Prostate gland (tissue), 2 donors: ENCODE data around the gene CACNA1F.

Source experiments
- POLR2A ChIP-seq: fragments of 450-650 bp; IDR thresholded peaks from one replicate; pipeline ENCODE4 v1.6.1; 2016; ENCODE audit warnings: antibody characterized with exemption, mild to moderate bottlenecking
- TF ChIP-seq, protein P1 (sequence below), 4 experiments: fragments of 200-600 bp in 2 of 4; fragments of 450-650 bp in 2 of 4; sonication (generic) in 2 of 4; IDR thresholded peaks; 1 replicate in 3 of 4; 2 replicates in 1 of 4; pipeline ENCODE4 v1.5.1; 2016 to 2019; ENCODE audit warnings: antibody characterized with exemption in 4 of 4, mild to moderate bottlenecking in 2 of 4, moderate library complexity in 2 of 4

GRCh38 chrX:49243166-49243565 is 10.0 kb upstream of the CACNA1F start:
- TF ChIP-seq, protein P1, sequence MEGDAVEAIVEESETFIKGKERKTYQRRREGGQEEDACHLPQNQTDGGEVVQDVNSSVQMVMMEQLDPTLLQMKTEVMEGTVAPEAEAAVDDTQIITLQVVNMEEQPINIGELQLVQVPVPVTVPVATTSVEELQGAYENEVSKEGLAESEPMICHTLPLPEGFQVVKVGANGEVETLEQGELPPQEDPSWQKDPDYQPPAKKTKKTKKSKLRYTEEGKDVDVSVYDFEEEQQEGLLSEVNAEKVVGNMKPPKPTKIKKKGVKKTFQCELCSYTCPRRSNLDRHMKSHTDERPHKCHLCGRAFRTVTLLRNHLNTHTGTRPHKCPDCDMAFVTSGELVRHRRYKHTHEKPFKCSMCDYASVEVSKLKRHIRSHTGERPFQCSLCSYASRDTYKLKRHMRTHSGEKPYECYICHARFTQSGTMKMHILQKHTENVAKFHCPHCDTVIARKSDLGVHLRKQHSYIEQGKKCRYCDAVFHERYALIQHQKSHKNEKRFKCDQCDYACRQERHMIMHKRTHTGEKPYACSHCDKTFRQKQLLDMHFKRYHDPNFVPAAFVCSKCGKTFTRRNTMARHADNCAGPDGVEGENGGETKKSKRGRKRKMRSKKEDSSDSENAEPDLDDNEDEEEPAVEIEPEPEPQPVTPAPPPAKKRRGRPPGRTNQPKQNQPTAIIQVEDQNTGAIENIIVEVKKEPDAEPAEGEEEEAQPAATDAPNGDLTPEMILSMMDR (IDR thresholded peaks at IDR 0.05) = no peak
- TF ChIP-seq POLR2A = no peak
